ENCODE measurements around the gene TARDBP. TPM values are rescaled to one million over a fixed set of nuclear protein-coding genes. Genes with fewer than 3 reads are reported as not detected.
A peak's percentile ranks its signal among the peaks of the same experiment; 100 is the strongest.

TARDBP gene
- polyA plus RNA-seq, 3 donors, result 49.4 to 79.5 (median 61.4) TPM

- TF ChIP-seq CTCF (IDR thresholded peaks at IDR 0.05), result no peak
- H3K9ac ChIP-seq (ENCODE audit: insufficient read depth, low read length, poor library complexity, severe bottlenecking), result no peak overlapping the region
Measured at GRCh38 chr1:11019971-11020370, 7.5 kb downstream of the TARDBP start.

GRCh38 chr1:11023201-11023600, 10.7 kb downstream of the TARDBP start:
- no peak overlapping the region for H3K9ac ChIP-seq (ENCODE audit: insufficient read depth, low read length, poor library complexity, severe bottlenecking)
- H3K36me3 Mint-ChIP-seq, result peaks cover 86 to 97% of the 10 kb centered on the region in 2 donors
- H3K36me3 ChIP-seq (replicated peaks in 1 of 2; ENCODE audit: control insufficient read depth in 1 of 2, insufficient read depth in 2 of 2, low read length in 2 of 2), result peaks cover 90 to 94% of the 10 kb centered on the region in 2 donors
- WGBS (ENCODE audit: insufficient coverage), result 97% methylated on average over 10 of the region's 14 CpGs
- TF ChIP-seq CTCF (IDR thresholded peaks at IDR 0.05), result no peak
- H3K9me3 Mint-ChIP-seq, result no peaks in the 10 kb centered on the region
- H3K4me2 ChIP-seq (replicated peaks; ENCODE audit: extremely low read depth, low read length, poor library complexity, severe bottlenecking), result no peak overlapping the region
- no peak overlapping the region for H3K27ac Mint-ChIP-seq
- H2AFZ ChIP-seq (ENCODE audit: insufficient read depth, low read depth, low read length, poor library complexity, severe bottlenecking), result no peak overlapping the region
- intact Hi-C loops (cut with micrococcal nuclease), result no loop called here
- no peaks in the 10 kb centered on the region for H3K4me1 Mint-ChIP-seq
- no peak overlapping the region for H3K4me3 ChIP-seq (replicated peaks in 1 of 3; ENCODE audit: low read depth in 2 of 3, low read length in 3 of 3)
- H3K4me3 Mint-ChIP-seq, result no peak overlapping the region
- no peak for DNase-seq
- H3K27ac ChIP-seq (ENCODE audit: low read depth in 1 of 2, low read length in 2 of 2), result no peak overlapping the region
- H3K79me2 ChIP-seq (ENCODE audit: insufficient read depth, low read length), result peaks cover 19% of the 10 kb centered on the region
- no peaks in the 10 kb centered on the region for H3K27me3 ChIP-seq (ENCODE audit: control insufficient read depth in 2 of 2, insufficient read depth in 2 of 2, low read length in 2 of 2)
- H3K27me3 Mint-ChIP-seq (ENCODE audit: low read depth in 3 of 3), result peaks cover 0 to 2% (median 0%) of the 10 kb centered on the region in 3 donors
- no peaks in the 10 kb centered on the region for H3K9me3 ChIP-seq (replicated peaks in 1 of 2; ENCODE audit: control insufficient read depth in 1 of 2, insufficient read depth in 1 of 2, low read length in 2 of 2)
- H4K20me1 ChIP-seq (ENCODE audit: insufficient read depth, low read length), result peaks cover 93% of the 10 kb centered on the region
- H3K4me1 ChIP-seq (ENCODE audit: control insufficient read depth in 1 of 2, insufficient read depth in 2 of 2, low read length in 2 of 2), result no peaks in the 10 kb centered on the region

More at GRCh38 chr1:11019971-11020370, 7.5 kb downstream of the TARDBP start:
- H3K4me3 Mint-ChIP-seq, result no peak overlapping the region
- no peaks in the 10 kb centered on the region for H3K9me3 ChIP-seq (replicated peaks in 1 of 2; ENCODE audit: control insufficient read depth in 1 of 2, insufficient read depth in 1 of 2, low read length in 2 of 2)
- no peak overlapping the region for H3K4me3 ChIP-seq (replicated peaks in 1 of 3; ENCODE audit: low read depth in 2 of 3, low read length in 3 of 3)
- DNase-seq, result no peak
- peaks cover 79 to 98% of the 10 kb centered on the region in 2 donors for H3K36me3 Mint-ChIP-seq
- intact Hi-C loops (cut with micrococcal nuclease), result loop anchor here in 1 of 2 donors (5.0 to 10.0 kb wide), 2 partner anchors 77 to 245 kb away; partner anchors contain the start of genes EXOSC10 and MTOR
- no peaks in the 10 kb centered on the region for H3K9me3 Mint-ChIP-seq
- no peak overlapping the region for H3K27ac ChIP-seq (ENCODE audit: low read depth in 1 of 2, low read length in 2 of 2)
- H3K27me3 ChIP-seq (ENCODE audit: control insufficient read depth in 2 of 2, insufficient read depth in 2 of 2, low read length in 2 of 2), result no peaks in the 10 kb centered on the region
- peaks cover 92% of the 10 kb centered on the region for H4K20me1 ChIP-seq (ENCODE audit: insufficient read depth, low read length)
- H3K4me2 ChIP-seq (replicated peaks; ENCODE audit: extremely low read depth, low read length, poor library complexity, severe bottlenecking), result no peak overlapping the region
- peaks cover 45% of the 10 kb centered on the region for H3K79me2 ChIP-seq (ENCODE audit: insufficient read depth, low read length)
- H3K36me3 ChIP-seq (replicated peaks in 1 of 2; ENCODE audit: control insufficient read depth in 1 of 2, insufficient read depth in 2 of 2, low read length in 2 of 2), result peaks cover 89 to 97% of the 10 kb centered on the region in 2 donors
- H3K4me1 ChIP-seq (ENCODE audit: control insufficient read depth in 1 of 2, insufficient read depth in 2 of 2, low read length in 2 of 2), result no peaks in the 10 kb centered on the region
- no peak overlapping the region for H2AFZ ChIP-seq (ENCODE audit: insufficient read depth, low read depth, low read length, poor library complexity, severe bottlenecking)
- WGBS (ENCODE audit: insufficient coverage), result 100% methylated on average over 2 of the region's 7 CpGs
- peak overlapping the region in 1 of 7 donors; percentile 53 for H3K27ac Mint-ChIP-seq
- H3K27me3 Mint-ChIP-seq (ENCODE audit: low read depth in 3 of 3), result peaks cover 0 to 5% (median 0%) of the 10 kb centered on the region in 3 donors
- no peaks in the 10 kb centered on the region for H3K4me1 Mint-ChIP-seq

All from CD14-positive monocyte (primary cell).